AG09309 (cell line): Measurements from ENCODE around the gene LTBR.
A peak's percentile ranks its signal among the peaks of the same experiment; 100 is the strongest.

Experiments used
- DNase-seq: peaks from one replicate; pipeline ENCODE4 v3.0.0-alpha.2; 2010; ENCODE audit warnings: low read depth
- H3K4me3 ChIP-seq: 2 replicates; pipeline ENCODE4 v1.5.1; 2011; ENCODE audit warnings: mild to moderate bottlenecking, low read depth, low read length, moderate library complexity; ENCODE audit not compliant: control insufficient read depth
- CTCF ChIP-seq: IDR thresholded peaks from 2 replicates; pipeline ENCODE4 v1.5.1; 2011; ENCODE audit warnings: mild to moderate bottlenecking, low read depth, low read length, inconsistent platforms; ENCODE audit not compliant: insufficient read depth, control insufficient read depth; ENCODE audit errors: missing control alignments

Gene LTBR

GRCh38 chr12:6374786-6375160, 9.2 kb upstream of the LTBR start:
- no peak for TF ChIP-seq CTCF
- no peak overlapping the region for H3K4me3 ChIP-seq
- no peak for DNase-seq

- no peak for TF ChIP-seq CTCF
- H3K4me3 ChIP-seq: no peak within 1 kb of the TSS
- no peak for DNase-seq
Observed at GRCh38 chr12:6375269-6376078, 8.5 kb upstream of the LTBR start, which contains the start of gene SCNN1A. Gene SCNN1A (minus strand): TSS chr12:6375563. CDS start chr12:6374783, 780 bp downstream.

GRCh38 chr12:6376079-6376869, 7.7 kb upstream of the LTBR start:
- no peak overlapping the region for H3K4me3 ChIP-seq
- DNase-seq: no peak
- TF ChIP-seq CTCF: peak; percentile 63

GRCh38 chr12:6376870-6377666, 6.9 kb upstream of the LTBR start:
- no peak for TF ChIP-seq CTCF
- H3K4me3 ChIP-seq: no peak overlapping the region
- no peak for DNase-seq

GRCh38 chr12:6377667-6377994, 6.3 kb upstream of the LTBR start:
- DNase-seq: no peak
- TF ChIP-seq CTCF: no peak
- H3K4me3 ChIP-seq: no peak overlapping the region

- no peak for DNase-seq
- no peak for TF ChIP-seq CTCF
- H3K4me3 ChIP-seq: no peak overlapping the region
Observed at GRCh38 chr12:6378709-6379472, 5.1 kb upstream of the LTBR start.
